H1 (cell line): Measurements from ENCODE around the gene TXNDC16. TPM values are rescaled to one million over a fixed set of nuclear protein-coding genes. Genes with fewer than 3 reads are reported as not detected.

ENCODE experiments used
- CTCF ChIA-PET: fragments of 300-600 bp; sonication (Branson Sonifier 250); formaldehyde crosslinking; loops from one replicate; lab custom pipeline; 2021; ENCODE audit not compliant: partially characterized antibody; lab: Charles Lee
- POLR2A ChIA-PET: fragments of 300-600 bp; sonication (Branson Sonifier 250); formaldehyde crosslinking; loops from one replicate; lab custom pipeline; 2021; ENCODE audit warnings: inconsistent platforms; ENCODE audit not compliant: partially characterized antibody; lab: Charles Lee
- DNase-seq, 2 experiments: peaks; one replicate each; pipeline versions ENCODE4 v3.0.0 to v3.0.0-alpha.2; 2010 to 2022; ENCODE audit warnings: low spot score in 2 of 2, low read depth in 1 of 2, mixed read lengths in 1 of 2
- FAIRE-seq: peaks from 2 replicates; lab custom pipeline; 2011; peaks lifted over from hg19 to GRCh38; lab: Jason Lieb, UNC
- H2AFZ ChIP-seq: 2 replicates; pipeline ENCODE4 v1.8.1; 2012; ENCODE audit warnings: low read length, inconsistent platforms
- H2AK5ac ChIP-seq: 2 replicates; pipeline ENCODE4 v1.6.1; 2013; ENCODE audit warnings: low read depth, low read length
- H2BK120ac ChIP-seq: replicated peaks from 2 replicates; pipeline ENCODE3; 2013; ENCODE audit warnings: low read depth, low read length, inconsistent platforms
- H2BK12ac ChIP-seq: 2 replicates; pipeline ENCODE4 v1.6.1; 2013; ENCODE audit warnings: low read depth, low read length
- H2BK15ac ChIP-seq: 2 replicates; pipeline ENCODE4 v1.6.1; 2013; ENCODE audit warnings: low read length
- H2BK20ac ChIP-seq: 2 replicates; pipeline ENCODE4 v1.6.1; 2013; ENCODE audit warnings: low read length
- H2BK5ac ChIP-seq: 2 replicates; pipeline ENCODE4 v1.6.1; 2013; ENCODE audit warnings: low read depth, low read length
- H3K14ac ChIP-seq: 2 replicates; pipeline ENCODE4 v1.6.1; 2013; ENCODE audit warnings: inconsistent platforms; ENCODE audit not compliant: insufficient read length
- H3K18ac ChIP-seq: 2 replicates; pipeline ENCODE4 v1.6.1; 2013; ENCODE audit warnings: low read length; ENCODE audit errors: extremely low read depth
- H3K23ac ChIP-seq: 2 replicates; pipeline ENCODE4 v1.6.1; 2013; ENCODE audit warnings: inconsistent platforms; ENCODE audit not compliant: insufficient read length
- H3K23me2 ChIP-seq: 2 replicates; pipeline ENCODE4 v1.6.1; 2013; ENCODE audit warnings: low read depth, low read length
- H3K27ac ChIP-seq: 2 replicates; pipeline ENCODE4 v1.6.1; 2011; ENCODE audit warnings: low read depth, low read length, inconsistent platforms
- H3K27me3 ChIP-seq, 4 experiments: replicated peaks in 1 of 4; 1 replicate in 1 of 4; 2 replicates in 3 of 4; pipeline versions ENCODE4 v1.6.1 to v1.8.1; 2011 to 2013; ENCODE audit warnings: low read length in 3 of 4, mild to moderate bottlenecking in 3 of 4, inconsistent platforms in 2 of 4, mixed read lengths in 2 of 4, moderate library complexity in 1 of 4; ENCODE audit not compliant: control insufficient read depth in 3 of 4, insufficient read depth in 3 of 4; ENCODE audit errors: extremely low read depth in 1 of 4
- H3K36me3 ChIP-seq, 4 experiments: 2 replicates each; pipeline versions ENCODE4 v1.6.1 to v1.8.1; 2011 to 2013; ENCODE audit warnings: mild to moderate bottlenecking in 4 of 4, low read length in 3 of 4, moderate library complexity in 2 of 4, control low read depth in 1 of 4, inconsistent platforms in 1 of 4; ENCODE audit not compliant: insufficient read depth in 4 of 4, control insufficient read depth in 2 of 4
- H3K4ac ChIP-seq: replicated peaks from 2 replicates; pipeline ENCODE3; 2013; ENCODE audit warnings: low read length, low read depth, mixed read lengths, inconsistent platforms; ENCODE audit not compliant: insufficient read length
- H3K4me1 ChIP-seq, 4 experiments: replicated peaks in 1 of 4; 1 replicate in 1 of 4; 2 replicates in 3 of 4; pipeline versions ENCODE4 v1.6.1 to v1.8.1; 2011 to 2013; ENCODE audit warnings: low read length in 3 of 4, inconsistent platforms in 2 of 4, mixed read lengths in 1 of 4; ENCODE audit not compliant: insufficient read depth in 4 of 4, control insufficient read depth in 3 of 4
- H3K4me2 ChIP-seq, 2 experiments: 2 replicates each; pipeline versions ENCODE4 v1.6.1 to v1.8.1; 2011 to 2013; ENCODE audit warnings: low read depth in 2 of 2, low read length in 2 of 2, control low read depth in 1 of 2, inconsistent platforms in 1 of 2, mild to moderate bottlenecking in 1 of 2; ENCODE audit not compliant: insufficient read depth in 1 of 2
- H3K4me3 ChIP-seq, 4 experiments: fragments of 200-600, 300-600 bp in 1 of 4; sonication (generic), shearing (Covaris generic), sonication (Bioruptor Twin) in 1 of 4; 2 replicates each; pipeline versions ENCODE4 v1.5.1 to v1.8.1; 2011 to 2016; ENCODE audit warnings: low read length in 4 of 4, low read depth in 3 of 4, control low read depth in 2 of 4, inconsistent platforms in 2 of 4, mild to moderate bottlenecking in 2 of 4, mixed read lengths in 1 of 4, moderate library complexity in 1 of 4; ENCODE audit not compliant: insufficient read depth in 2 of 4; ENCODE audit errors: extremely low read depth in 1 of 4
- H3K56ac ChIP-seq: replicated peaks from 2 replicates; pipeline ENCODE3; 2013; ENCODE audit warnings: low read depth, mild to moderate bottlenecking, mixed read lengths, low read length, inconsistent platforms; ENCODE audit not compliant: insufficient read length
- H3K79me1 ChIP-seq: 2 replicates; pipeline ENCODE4 v1.6.1; 2013; ENCODE audit warnings: low read depth, low read length, control low read depth
- H3K79me2 ChIP-seq, 2 experiments: 2 replicates each; pipeline versions ENCODE4 v1.6.1 to v1.8.1; 2012 to 2013; ENCODE audit warnings: low read length in 2 of 2, mild to moderate bottlenecking in 2 of 2, inconsistent platforms in 1 of 2; ENCODE audit not compliant: insufficient read depth in 2 of 2, control insufficient read depth in 1 of 2
- H3K9ac ChIP-seq, 4 experiments: replicated peaks in 1 of 4; 1 replicate in 1 of 4; 2 replicates in 3 of 4; pipeline versions ENCODE4 v1.6.1 to v1.8.1; 2011 to 2013; ENCODE audit warnings: low read depth in 3 of 4, low read length in 3 of 4, control low read depth in 2 of 4, mild to moderate bottlenecking in 2 of 4, moderate library complexity in 2 of 4, inconsistent platforms in 1 of 4; ENCODE audit errors: extremely low read depth in 1 of 4
- H3K9me3 ChIP-seq, 2 experiments: 2 replicates each; pipeline versions ENCODE4 v1.6.1 to v1.8.1; 2012 to 2013; ENCODE audit warnings: mild to moderate bottlenecking in 2 of 2, moderate library complexity in 2 of 2, control low read depth in 1 of 2, inconsistent platforms in 1 of 2, low read depth in 1 of 2, low read length in 1 of 2, mixed read lengths in 1 of 2; ENCODE audit not compliant: insufficient read depth in 2 of 2
- H4K20me1 ChIP-seq, 2 experiments: replicated peaks in 1 of 2; 2 replicates each; pipeline versions ENCODE3 to v1.8.1; 2011 to 2013; ENCODE audit warnings: inconsistent platforms in 2 of 2, low read length in 2 of 2, mild to moderate bottlenecking in 1 of 2; ENCODE audit not compliant: insufficient read depth in 2 of 2, control insufficient read depth in 1 of 2
- H4K5ac ChIP-seq: 2 replicates; pipeline ENCODE4 v1.6.1; 2013; ENCODE audit warnings: low read length, low read depth, mixed read lengths, inconsistent platforms; ENCODE audit not compliant: insufficient read length
- H4K8ac ChIP-seq: 2 replicates; pipeline ENCODE4 v1.8.0; 2013; ENCODE audit warnings: mild to moderate bottlenecking, moderate library complexity, low read length, inconsistent platforms; ENCODE audit not compliant: insufficient read depth; ENCODE audit errors: extremely low read depth
- H4K91ac ChIP-seq: replicated peaks from 2 replicates; pipeline ENCODE3; 2013; ENCODE audit warnings: low read length, mixed read lengths, inconsistent platforms; ENCODE audit not compliant: insufficient read length
- CEBPB ChIP-seq: IDR thresholded peaks from 2 replicates; pipeline ENCODE4 v1.6.1; 2012; ENCODE audit warnings: low read depth, low read length
- JUND ChIP-seq: IDR thresholded peaks from 2 replicates; pipeline ENCODE4 v1.6.1; 2011; ENCODE audit warnings: mild to moderate bottlenecking, improper control_type of control experiment, low read length
- RXRA ChIP-seq: IDR thresholded peaks from 2 replicates; pipeline ENCODE4 v1.6.1; 2011; ENCODE audit warnings: low read depth, mild to moderate bottlenecking, low read length, moderate library complexity; ENCODE audit not compliant: insufficient read depth
- SIX5 ChIP-seq: IDR thresholded peaks from 2 replicates; pipeline ENCODE4 v1.6.1; 2011; ENCODE audit warnings: mild to moderate bottlenecking, low read depth, low read length
- USF2 ChIP-seq: IDR thresholded peaks from 2 replicates; pipeline ENCODE4 v1.6.1; 2011; ENCODE audit warnings: low read length, improper control_type of control experiment
- WGBS, 2 experiments: shearing (Covaris generic) in 1 of 2; methylation state at CpG; one replicate each; pipeline versions ENCODE4 v1.1.6 to v1.1.7; 2013 to 2015; ENCODE audit warnings: low lambda C conversion rate in 2 of 2, mixed read lengths in 2 of 2, inconsistent platforms in 1 of 2, low coverage in 1 of 2, missing lambda C conversion rate in 1 of 2; ENCODE audit not compliant: insufficient replicate concordance in 2 of 2, insufficient coverage in 1 of 2, insufficient read length in 1 of 2; ENCODE audit errors: extremely low coverage in 1 of 2, missing lambda C conversion rate in 1 of 2; 5-methylcytosine and 5-hydroxymethylcytosine counted together
- polyA plus RNA-seq, 7 experiments: library from polyadenylated mRNA; depleted of rRNA in 3 of 7; stranded (reverse) in 5 of 7; unstranded in 2 of 7; fragments of >200 nt in 5 of 7; fragments of 200-250 nt in 2 of 7; gene quantifications; 1 replicate in 5 of 7; 2 replicates in 1 of 7; 4 replicates in 1 of 7; pipeline versions ENCODE4 v1.2.1 to v1.2.3, GENCODE V29; 2011 to 2013; ENCODE audit warnings: missing spikeins in 2 of 7, mixed read lengths in 2 of 7
- total RNA-seq: library from RNA; stranded (reverse); fragmentation: NEBNext Ultra II Directional; extraction: Animal tissue kit (Norgen Biotek cat#: 25700); gene quantifications from 2 replicates; pipeline ENCODE4 v1.2.1, GENCODE V29; 2021

Gene TXNDC16
- total and polyA plus RNA-seq, 2 of the 8 experiments (the other 6 are each of a cell fraction or from before 2014, with no cell fraction given), result 6.7 to 14.3 TPM

- no peak overlapping the region for H3K56ac ChIP-seq
- TF ChIP-seq USF2, result no peak
- TF ChIP-seq SIX5, result no peak
- TF ChIP-seq JUND, result no peak
- no peak for TF ChIP-seq RXRA
- no peak for TF ChIP-seq CEBPB
- FAIRE-seq, result no peak
- CTCF ChIA-PET, result no interaction called here
- H3K9ac ChIP-seq, result no peak overlapping the region
- H3K4ac ChIP-seq, result no peak overlapping the region
- no peaks in the 10 kb centered on the region for H3K79me1 ChIP-seq
- H2BK20ac ChIP-seq, result no peak overlapping the region
- H3K23ac ChIP-seq, result no peak overlapping the region
- DNase-seq, result no peak
- no peak overlapping the region for H3K18ac ChIP-seq
- H3K27ac ChIP-seq, result no peak overlapping the region
- H4K20me1 ChIP-seq, result no peaks in the 10 kb centered on the region
- no peaks in the 10 kb centered on the region; a peak in 1 of 7 replicates for H3K4me1 ChIP-seq
- H2BK15ac ChIP-seq, result no peak overlapping the region
- H4K91ac ChIP-seq, result no peak overlapping the region
- H2AFZ ChIP-seq, result no peak overlapping the region
- 87% methylated on average over 1 of the region's 1 CpG; no CpG with 5 or more reads in 1 of the 2 experiments for WGBS, 2 experiments
- no peaks in the 10 kb centered on the region; a peak in 2 of 8 replicates for H3K36me3 ChIP-seq
- H3K9me3 ChIP-seq, result no peaks in the 10 kb centered on the region
- H2BK12ac ChIP-seq, result no peak overlapping the region
- no peak overlapping the region for H2AK5ac ChIP-seq
- no peak overlapping the region for H2BK120ac ChIP-seq
- no peak overlapping the region for H3K4me2 ChIP-seq
- H3K27me3 ChIP-seq, result no peaks in the 10 kb centered on the region; a peak in 1 of 7 replicates
- H2BK5ac ChIP-seq, result no peak overlapping the region
- no peaks in the 10 kb centered on the region for H3K79me2 ChIP-seq
- no peaks in the 10 kb centered on the region for H3K23me2 ChIP-seq
- H3K14ac ChIP-seq, result no peak overlapping the region
- H4K8ac ChIP-seq, result no peak overlapping the region
- POLR2A ChIA-PET, result interaction anchor here (1.0 kb wide), 1 partner anchor 17 kb away, joined by 3 read pairs; no protein-coding TSS in a partner anchor
- H4K5ac ChIP-seq, result no peak overlapping the region
- no peak overlapping the region for H3K4me3 ChIP-seq
Observed at GRCh38 chr14:52494444-52494843, 57.9 kb downstream of the TXNDC16 start.
